ENCODE measurements around the gene SLC13A4. TPM values are rescaled to one million over a fixed set of nuclear protein-coding genes. Genes with fewer than 3 reads are reported as not detected.

Gene SLC13A4
- total and polyA plus RNA-seq, 7 donors, result 0.01 to 0.08 (median 0.03) TPM; not detected in 4

DNA sequence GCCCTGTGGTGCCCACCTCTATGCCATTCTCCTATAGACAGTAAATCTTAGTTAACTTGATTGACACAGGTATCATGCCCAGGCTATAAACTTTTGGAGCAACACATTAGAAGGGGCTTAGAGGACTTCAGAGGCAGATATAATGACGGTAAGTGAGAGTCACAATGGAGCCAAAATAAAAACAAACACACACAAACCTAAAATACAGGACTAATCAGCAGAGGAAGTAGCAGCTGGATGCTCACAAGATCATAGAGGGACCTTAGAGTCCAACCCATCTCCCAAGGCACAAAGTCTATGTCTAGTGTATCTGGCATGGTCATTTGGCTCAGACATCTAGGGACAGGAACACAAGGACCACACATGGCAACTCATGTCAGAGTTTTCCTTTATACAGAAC, 12.3 kb downstream of the SLC13A4 start:
- ATAC-seq, result no peak
- no peaks in the 10 kb centered on the region for H3K4me1 ChIP-seq
- WGBS, 3 donors, result 56 to 70% (median 68%) methylated on average over 1 of the region's 1 CpG
- no peaks in the 10 kb centered on the region for H3K27me3 ChIP-seq (ENCODE audit: insufficient read depth in 3 of 3, low read length in 2 of 3)
- H3K4me3 ChIP-seq, result no peak overlapping the region
- H3K27ac ChIP-seq, result no peak overlapping the region
- TF ChIP-seq, protein P1, sequence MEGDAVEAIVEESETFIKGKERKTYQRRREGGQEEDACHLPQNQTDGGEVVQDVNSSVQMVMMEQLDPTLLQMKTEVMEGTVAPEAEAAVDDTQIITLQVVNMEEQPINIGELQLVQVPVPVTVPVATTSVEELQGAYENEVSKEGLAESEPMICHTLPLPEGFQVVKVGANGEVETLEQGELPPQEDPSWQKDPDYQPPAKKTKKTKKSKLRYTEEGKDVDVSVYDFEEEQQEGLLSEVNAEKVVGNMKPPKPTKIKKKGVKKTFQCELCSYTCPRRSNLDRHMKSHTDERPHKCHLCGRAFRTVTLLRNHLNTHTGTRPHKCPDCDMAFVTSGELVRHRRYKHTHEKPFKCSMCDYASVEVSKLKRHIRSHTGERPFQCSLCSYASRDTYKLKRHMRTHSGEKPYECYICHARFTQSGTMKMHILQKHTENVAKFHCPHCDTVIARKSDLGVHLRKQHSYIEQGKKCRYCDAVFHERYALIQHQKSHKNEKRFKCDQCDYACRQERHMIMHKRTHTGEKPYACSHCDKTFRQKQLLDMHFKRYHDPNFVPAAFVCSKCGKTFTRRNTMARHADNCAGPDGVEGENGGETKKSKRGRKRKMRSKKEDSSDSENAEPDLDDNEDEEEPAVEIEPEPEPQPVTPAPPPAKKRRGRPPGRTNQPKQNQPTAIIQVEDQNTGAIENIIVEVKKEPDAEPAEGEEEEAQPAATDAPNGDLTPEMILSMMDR (IDR thresholded peaks at IDR 0.05), result no peak
- DNase-seq, result no peak
- H3K36me3 ChIP-seq (ENCODE audit: insufficient read depth in 1 of 2, low read depth in 1 of 2), result no peaks in the 10 kb centered on the region
- no peaks in the 10 kb centered on the region for H3K9me3 ChIP-seq
- intact Hi-C loops (cut with DNase I), result no loop called here

DNA sequence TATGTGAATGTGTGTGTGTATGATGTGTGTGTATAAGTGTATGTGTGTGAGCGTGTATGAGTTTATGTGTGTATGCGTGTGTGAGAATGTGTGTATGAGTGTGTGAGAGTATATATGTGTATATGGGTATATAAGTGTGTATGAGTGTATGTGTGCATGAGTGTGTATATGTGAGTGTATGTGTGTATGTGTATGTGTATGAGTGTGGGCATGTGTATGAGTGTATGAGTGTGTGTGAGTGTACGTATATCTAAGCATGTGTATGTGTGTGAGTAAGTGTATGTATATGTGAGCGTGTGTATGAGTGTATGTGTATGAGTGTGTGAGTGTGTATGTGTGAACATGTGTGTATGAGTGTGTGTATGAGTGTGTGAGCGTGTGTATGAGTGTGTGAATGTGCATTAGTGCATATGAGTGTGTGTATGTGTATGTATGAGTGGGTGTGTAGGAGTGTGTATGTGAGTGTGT, 12.9 kb downstream of the SLC13A4 start:
- H3K27ac ChIP-seq, result no peak overlapping the region
- 98 to 99% (median 98%) methylated on average over 5 of the region's 5 CpGs for WGBS, 3 donors

DNA sequence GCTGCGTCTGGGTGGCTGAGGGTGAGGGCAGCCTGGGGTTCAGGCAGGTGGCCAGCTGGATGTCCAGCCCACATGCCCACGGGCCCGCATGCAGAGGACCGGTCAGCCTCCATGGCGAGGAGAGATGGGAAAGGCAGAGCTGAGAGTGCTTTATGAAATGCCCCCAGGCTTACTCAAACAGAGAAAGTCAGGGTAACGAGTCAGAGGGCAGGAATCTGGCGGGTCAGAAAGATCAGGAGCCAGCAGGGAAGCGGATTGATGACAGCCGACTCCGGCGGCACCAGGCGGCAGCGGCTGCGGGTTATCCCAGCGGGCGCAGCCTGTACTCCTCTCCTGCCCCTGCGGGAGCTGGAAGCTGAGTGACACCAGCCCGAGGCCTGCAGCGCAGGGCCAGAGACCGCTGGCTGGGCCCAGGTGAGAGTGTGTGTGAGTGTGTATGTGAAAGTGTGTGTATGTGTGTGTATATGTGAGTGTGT, 13.4 kb downstream of the SLC13A4 start:
- WGBS, 3 donors, result 78 to 85% (median 80%) methylated on average over 16 to 20 of the region's 20 CpGs
- Histone ChIP-seq H3K9me3 (no peaks in the 10 kb centered on the region), H3K4me3 (no peak overlapping the region), H3K27me3 (ENCODE audit: insufficient read depth in 3 of 3, low read length in 2 of 3) (no peaks in the 10 kb centered on the region), H3K36me3 (ENCODE audit: insufficient read depth in 1 of 2, low read depth in 1 of 2) (no peaks in the 10 kb centered on the region), H3K4me1 (no peaks in the 10 kb centered on the region), H3K27ac (no peak overlapping the region)
- ATAC-seq, result peak in 2 of 4 donors; percentile 68
- intact Hi-C loops (cut with DNase I), result no loop called here
- TF ChIP-seq, protein P1 (IDR thresholded peaks at IDR 0.05), result no peak
- DNase-seq, result peak in 1 of 2 donors; percentile 18

More for the DNA sequence above, 12.9 kb downstream of the SLC13A4 start:
- Histone ChIP-seq H3K27me3 (ENCODE audit: insufficient read depth in 3 of 3, low read length in 2 of 3) (no peaks in the 10 kb centered on the region), H3K36me3 (ENCODE audit: insufficient read depth in 1 of 2, low read depth in 1 of 2) (no peaks in the 10 kb centered on the region), H3K4me3 (no peak overlapping the region), H3K9me3 (no peaks in the 10 kb centered on the region), H3K4me1 (no peaks in the 10 kb centered on the region)
- intact Hi-C loops (cut with DNase I), result no loop called here
- no peak for DNase-seq
- TF ChIP-seq, protein P1 (IDR thresholded peaks at IDR 0.05), result no peak
- no peak for ATAC-seq

DNA sequence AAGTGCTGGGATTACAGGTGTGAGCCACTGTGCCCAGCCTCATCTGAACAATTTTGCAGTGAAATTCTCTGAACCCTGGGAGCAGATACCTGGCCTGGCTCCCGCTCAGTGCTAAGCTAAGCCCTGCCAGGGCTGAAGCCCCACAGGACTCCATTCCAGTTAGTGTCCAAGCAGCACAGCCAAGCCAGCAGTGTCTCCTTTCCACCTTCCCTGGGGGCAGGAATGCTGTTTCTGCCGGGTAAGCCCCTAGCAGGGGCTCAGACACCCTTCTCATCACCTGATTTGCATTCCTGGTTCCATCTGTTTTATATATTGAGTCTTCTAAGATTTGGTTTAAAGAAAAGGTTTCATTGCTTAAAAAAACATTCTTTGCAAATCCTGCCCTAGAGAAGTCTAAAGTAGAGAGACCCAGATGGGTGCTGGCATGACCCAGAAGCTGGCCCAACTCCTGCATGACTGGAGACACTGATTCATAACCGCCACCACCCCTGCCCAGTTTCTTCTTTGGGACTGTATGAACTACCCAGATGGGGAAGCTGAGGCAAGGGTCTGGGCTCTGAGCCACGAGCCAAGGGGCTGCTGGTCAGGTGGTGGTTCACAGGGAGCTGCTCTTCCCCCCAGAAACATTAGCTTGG, 14.0 kb downstream of the SLC13A4 start:
- Histone ChIP-seq H3K9me3 (no peaks in the 10 kb centered on the region), H3K27ac (no peak overlapping the region), H3K4me3 (no peak overlapping the region), H3K4me1 (no peaks in the 10 kb centered on the region), H3K36me3 (ENCODE audit: insufficient read depth in 1 of 2, low read depth in 1 of 2) (no peaks in the 10 kb centered on the region), H3K27me3 (ENCODE audit: insufficient read depth in 3 of 3, low read length in 2 of 3) (no peaks in the 10 kb centered on the region)
- DNase-seq (no peak), ATAC-seq (no peak)
- 78 to 82% (median 78%) methylated on average over 4 of the region's 4 CpGs for WGBS, 3 donors
- intact Hi-C loops (cut with DNase I), result no loop called here
- TF ChIP-seq, protein P1 (IDR thresholded peaks at IDR 0.05), result no peak

DNA sequence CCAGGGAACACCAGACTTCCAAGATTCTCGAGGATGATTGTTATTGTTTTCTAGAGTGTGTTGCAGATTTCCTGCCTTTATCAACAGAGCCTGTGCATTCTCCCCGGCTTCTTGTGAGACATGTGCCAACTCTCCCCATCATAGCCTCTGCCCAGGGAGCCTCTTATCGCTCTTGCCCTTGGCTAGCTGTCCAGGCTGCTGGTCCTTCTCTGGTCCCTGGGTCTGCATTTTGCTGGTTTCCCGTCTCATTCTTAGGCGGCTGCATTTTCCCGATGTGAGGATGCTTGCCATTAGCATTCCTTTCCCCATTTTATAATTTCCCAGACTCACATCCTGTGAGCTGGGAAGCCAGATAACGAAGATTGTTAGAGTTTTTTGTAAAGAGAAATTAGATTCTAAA, 15.2 kb downstream of the SLC13A4 start:
- Histone ChIP-seq H3K36me3 (ENCODE audit: insufficient read depth in 1 of 2, low read depth in 1 of 2) (no peaks in the 10 kb centered on the region), H3K27me3 (ENCODE audit: insufficient read depth in 3 of 3, low read length in 2 of 3) (no peaks in the 10 kb centered on the region), H3K4me1 (no peaks in the 10 kb centered on the region), H3K27ac (no peak overlapping the region), H3K4me3 (no peak overlapping the region), H3K9me3 (no peaks in the 10 kb centered on the region)
- ATAC-seq (no peak), DNase-seq (no peak)
- intact Hi-C loops (cut with DNase I), result no loop called here
- TF ChIP-seq, protein P1 (IDR thresholded peaks at IDR 0.05), result no peak
- WGBS, 3 donors, result 63 to 66% (median 63%) methylated on average over 7 of the region's 7 CpGs
